ENCODE data around the gene ADAMTS3.

Gene ADAMTS3

DNA sequence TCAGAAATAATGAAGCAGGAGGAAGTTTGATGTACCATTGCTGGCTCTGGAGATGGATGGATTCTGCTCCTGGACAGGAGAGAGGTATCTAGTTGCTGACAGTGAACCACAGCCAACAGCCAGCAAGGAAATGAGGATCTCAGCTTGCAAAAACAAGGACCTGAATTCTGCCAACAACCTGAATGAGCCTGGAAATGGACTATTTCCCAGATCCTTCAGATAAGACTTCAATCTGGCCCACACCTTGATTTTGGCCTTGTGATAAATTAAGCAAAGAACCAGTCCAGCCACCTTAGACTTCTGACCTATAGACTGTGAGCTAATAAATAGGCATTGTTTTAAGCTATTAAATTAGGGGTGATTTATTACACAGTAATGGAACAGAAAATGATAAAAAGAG, 220.3 kb downstream of the ADAMTS3 start:
- in situ Hi-C loops (cut with MboI; ENCODE audit: low pct_unique_long_range_greater_than_20kb, low sequenced_read_pairs, unreplicated experiment) = no loop called here
- TF ChIP-seq, protein P1, sequence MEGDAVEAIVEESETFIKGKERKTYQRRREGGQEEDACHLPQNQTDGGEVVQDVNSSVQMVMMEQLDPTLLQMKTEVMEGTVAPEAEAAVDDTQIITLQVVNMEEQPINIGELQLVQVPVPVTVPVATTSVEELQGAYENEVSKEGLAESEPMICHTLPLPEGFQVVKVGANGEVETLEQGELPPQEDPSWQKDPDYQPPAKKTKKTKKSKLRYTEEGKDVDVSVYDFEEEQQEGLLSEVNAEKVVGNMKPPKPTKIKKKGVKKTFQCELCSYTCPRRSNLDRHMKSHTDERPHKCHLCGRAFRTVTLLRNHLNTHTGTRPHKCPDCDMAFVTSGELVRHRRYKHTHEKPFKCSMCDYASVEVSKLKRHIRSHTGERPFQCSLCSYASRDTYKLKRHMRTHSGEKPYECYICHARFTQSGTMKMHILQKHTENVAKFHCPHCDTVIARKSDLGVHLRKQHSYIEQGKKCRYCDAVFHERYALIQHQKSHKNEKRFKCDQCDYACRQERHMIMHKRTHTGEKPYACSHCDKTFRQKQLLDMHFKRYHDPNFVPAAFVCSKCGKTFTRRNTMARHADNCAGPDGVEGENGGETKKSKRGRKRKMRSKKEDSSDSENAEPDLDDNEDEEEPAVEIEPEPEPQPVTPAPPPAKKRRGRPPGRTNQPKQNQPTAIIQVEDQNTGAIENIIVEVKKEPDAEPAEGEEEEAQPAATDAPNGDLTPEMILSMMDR (IDR thresholded peaks at IDR 0.05; ENCODE audit: extremely low read depth, insufficient read depth, missing control alignments) = no peak
- DNase-seq (ENCODE audit: low spot score) = no peak

DNA sequence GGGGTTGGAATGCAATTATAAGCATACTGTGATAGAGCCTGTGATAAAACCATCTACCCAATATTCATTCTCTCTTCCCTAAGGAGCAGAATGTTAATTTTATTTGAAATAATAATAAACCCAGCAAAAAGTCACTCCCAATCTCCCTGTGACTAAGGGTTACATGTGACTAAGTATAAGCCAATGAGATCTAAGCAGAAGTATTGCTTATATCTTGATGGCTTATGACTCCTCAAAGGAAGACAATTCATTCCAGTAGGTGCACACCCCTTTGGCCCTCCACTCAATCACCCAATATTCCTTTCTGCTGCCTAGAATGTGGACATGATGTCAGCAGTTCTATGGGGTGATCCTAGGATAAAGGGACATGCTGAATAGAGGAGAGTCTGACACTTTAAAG, 224.6 kb downstream of the ADAMTS3 start:
- in situ Hi-C loops (cut with MboI; ENCODE audit: low pct_unique_long_range_greater_than_20kb, low sequenced_read_pairs, unreplicated experiment) = no loop called here
- DNase-seq (ENCODE audit: low spot score) = no peak
- TF ChIP-seq, protein P1 (IDR thresholded peaks at IDR 0.05; ENCODE audit: extremely low read depth, insufficient read depth, missing control alignments) = no peak

DNA sequence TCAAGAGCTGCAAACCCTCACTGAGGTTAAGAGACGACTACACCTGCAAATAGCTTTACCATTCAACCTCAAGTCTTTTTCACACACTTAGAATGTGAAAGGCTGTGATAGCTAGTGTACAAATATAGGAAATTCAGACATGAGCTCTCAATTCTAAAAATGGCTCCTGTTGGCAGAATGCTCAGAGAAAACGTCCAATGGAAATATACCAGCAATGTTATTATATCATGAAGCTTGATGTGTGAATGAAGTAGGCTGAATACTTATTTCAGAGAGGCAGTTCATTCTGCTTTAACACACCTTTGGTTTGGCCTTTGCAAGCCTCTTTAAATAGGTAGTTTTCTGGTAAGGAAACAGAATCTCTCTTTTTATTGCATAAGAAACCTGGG, 227.6 kb downstream of the ADAMTS3 start:
- TF ChIP-seq, protein P1 (IDR thresholded peaks at IDR 0.05; ENCODE audit: extremely low read depth, insufficient read depth, missing control alignments) = no peak
- no peak for DNase-seq (ENCODE audit: low spot score)
- in situ Hi-C loops (cut with MboI; ENCODE audit: low pct_unique_long_range_greater_than_20kb, low sequenced_read_pairs, unreplicated experiment) = no loop called here

DNA sequence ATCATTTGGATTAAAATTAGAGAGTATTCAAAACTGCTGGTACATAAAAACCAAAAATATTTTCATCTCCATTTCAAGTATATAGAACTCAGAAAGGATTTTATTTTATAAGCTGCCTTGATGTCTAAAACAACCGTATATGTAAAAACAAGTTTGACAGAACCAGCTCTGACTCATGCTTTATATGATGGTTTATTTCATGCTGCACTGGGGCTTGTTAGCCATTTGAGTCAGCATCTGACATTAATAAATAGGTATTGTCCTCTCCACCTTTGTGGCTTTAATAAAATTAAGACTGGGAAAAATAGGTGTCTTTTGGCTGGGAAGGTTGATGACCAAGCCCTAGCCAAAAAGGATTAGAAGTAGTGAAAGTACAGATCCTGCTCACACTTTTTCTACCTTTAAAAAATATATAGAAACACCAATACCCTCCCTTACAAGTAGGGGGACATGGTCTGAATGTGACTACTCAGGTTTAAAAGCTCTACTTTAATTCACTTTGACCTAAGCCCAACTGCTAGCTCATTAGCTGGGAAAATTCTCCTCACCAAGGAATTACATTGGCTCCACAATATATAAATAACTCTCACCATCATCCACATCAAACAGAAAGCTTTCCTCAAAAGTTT, 228.1 kb downstream of the ADAMTS3 start:
- TF ChIP-seq, protein P1 (IDR thresholded peaks at IDR 0.05; ENCODE audit: extremely low read depth, insufficient read depth, missing control alignments) = no peak
- DNase-seq (ENCODE audit: low spot score) = no peak
- in situ Hi-C loops (cut with MboI; ENCODE audit: low pct_unique_long_range_greater_than_20kb, low sequenced_read_pairs, unreplicated experiment) = no loop called here

DNA sequence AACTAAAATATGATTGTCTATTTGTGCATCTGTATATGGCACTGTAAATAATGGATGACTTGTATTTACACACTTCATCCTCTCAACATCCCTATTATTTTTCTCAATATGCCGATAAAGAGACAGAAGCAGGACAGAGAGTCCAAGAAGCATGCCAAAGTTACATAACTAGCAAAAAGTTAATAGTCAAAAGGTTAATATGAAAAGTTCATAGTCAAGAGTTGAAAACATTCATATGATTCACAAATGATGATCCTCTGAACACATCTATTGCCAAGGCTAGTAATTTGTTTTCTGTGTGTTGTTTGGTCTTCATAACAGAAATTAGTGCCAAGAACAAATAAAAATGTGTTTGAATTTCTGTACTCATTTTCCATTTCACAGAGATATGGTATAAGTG, 231.0 kb downstream of the ADAMTS3 start:
- DNase-seq (ENCODE audit: low spot score) = no peak
- in situ Hi-C loops (cut with MboI; ENCODE audit: low pct_unique_long_range_greater_than_20kb, low sequenced_read_pairs, unreplicated experiment) = no loop called here
- TF ChIP-seq, protein P1 (IDR thresholded peaks at IDR 0.05; ENCODE audit: extremely low read depth, insufficient read depth, missing control alignments) = no peak

DNA sequence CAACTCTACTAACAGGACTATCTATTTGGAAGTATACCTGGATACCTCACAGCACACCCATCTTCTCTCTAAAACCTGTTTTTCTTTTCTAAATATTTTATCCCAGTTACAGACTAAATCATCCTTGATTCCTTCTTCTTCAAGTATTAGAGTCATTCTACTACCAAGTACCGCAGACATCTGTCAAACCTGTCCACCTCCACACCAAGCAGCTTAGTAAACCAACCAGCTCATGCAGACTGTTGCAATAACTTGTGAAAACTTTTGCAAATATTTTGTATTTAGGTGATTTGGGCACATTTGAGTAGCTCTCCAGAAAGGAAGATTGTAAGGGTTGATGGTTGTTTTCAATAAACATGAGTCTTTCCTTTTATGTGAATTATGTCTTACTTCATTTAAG, 238.6 kb downstream of the ADAMTS3 start:
- TF ChIP-seq, protein P1 (IDR thresholded peaks at IDR 0.05; ENCODE audit: extremely low read depth, insufficient read depth, missing control alignments) = no peak
- in situ Hi-C loops (cut with MboI; ENCODE audit: low pct_unique_long_range_greater_than_20kb, low sequenced_read_pairs, unreplicated experiment) = no loop called here
- DNase-seq (ENCODE audit: low spot score) = no peak

Measured in GM13977 (cell line).